Heart left ventricle (tissue), 16 donors: ENCODE measurements around the gene AURKB. TPM values are rescaled to one million over a fixed set of nuclear protein-coding genes. Genes with fewer than 3 reads are reported as not detected.
A peak's percentile ranks its signal among the peaks of the same experiment; 100 is the strongest.
"Not testable (repeated sequence)": the region's sequence is repeated elsewhere in the genome, so short reads cannot be mapped to it uniquely, and the experiment has no call there.

Experiments
- ATAC-seq, 4 donors: fragments of 200-7000 bp; cut with Tn5 transposase; one replicate each; pipeline ENCODE4 v1.9.1; 2020 to 2022; ENCODE audit warnings: moderate library complexity in 4 of 4, mild to moderate bottlenecking in 3 of 4, moderate number of reproducible peaks in 1 of 4
- DNase-seq, 5 donors: peaks; one replicate each; pipeline ENCODE4 v3.0.0-alpha.2; 2020
- H3K27ac ChIP-seq, 12 donors: fragments of 200-600 bp; sonication (generic) in 4 of 12; one replicate each; pipeline versions ENCODE4 v1.5.0 to v1.8.0; 2016 to 2022; ENCODE audit warnings: mild to moderate bottlenecking in 2 of 12
- H3K27me3 ChIP-seq, 9 donors: fragments of 200-600 bp; sonication (generic) in 2 of 9; one replicate each; pipeline versions ENCODE4 v1.5.1 to v1.8.0; 2016 to 2022; ENCODE audit warnings: mild to moderate bottlenecking in 3 of 9
- H3K36me3 ChIP-seq, 9 donors: fragments of 200-600 bp; sonication (generic) in 2 of 9; one replicate each; pipeline versions ENCODE4 v1.5.0 to v1.8.0; 2018 to 2022; ENCODE audit warnings: mild to moderate bottlenecking in 2 of 9
- H3K4me1 ChIP-seq, 12 donors: fragments of 200-600 bp; sonication (generic) in 4 of 12; one replicate each; pipeline versions ENCODE4 v1.5.0 to v1.8.0; 2016 to 2022; ENCODE audit warnings: mild to moderate bottlenecking in 3 of 12
- H3K4me3 ChIP-seq, 12 donors: fragments of 200-600 bp; sonication (generic) in 4 of 12; one replicate each; pipeline versions ENCODE4 v1.5.0 to v1.8.0; 2017 to 2022; ENCODE audit warnings: mild to moderate bottlenecking in 9 of 12, moderate library complexity in 4 of 12
- H3K9me3 ChIP-seq, 12 donors: fragments of 200-600 bp; sonication (generic) in 4 of 12; one replicate each; pipeline versions ENCODE4 v1.5.0 to v1.8.0; 2016 to 2022; ENCODE audit warnings: mild to moderate bottlenecking in 1 of 12
- POLR2A ChIP-seq, 2 donors: fragments of 450-650 bp; IDR thresholded peaks; one replicate each; pipeline ENCODE4 v1.6.1; 2017; ENCODE audit warnings: antibody characterized with exemption in 2 of 2, mild to moderate bottlenecking in 2 of 2, moderate library complexity in 2 of 2
- WGBS, 4 donors: extraction: QIAGEN DNeasy Blood & Tissue Kit in 2 of 4; methylation state at CpG; one replicate each; pipeline versions ENCODE4 v1.1.5 to v1.1.7; 2013 to 2018; 5-methylcytosine and 5-hydroxymethylcytosine counted together
- intact Hi-C, 10 donors: fragments of 100-400 bp; cut with DNase I; formaldehyde crosslinking; loops; one replicate each; pipeline versions ENCODE4 v1.11.1 to v1.14.2; 2022
- polyA plus RNA-seq, 2 donors: library from polyadenylated mRNA; stranded (reverse); fragments of 200-250 nt; gene quantifications; one replicate each; pipeline ENCODE4 v1.2.3, GENCODE V29; 2013
- total RNA-seq, 9 donors: library from RNA; depleted of rRNA in 2 of 9; stranded (reverse); fragments of >200 nt in 2 of 9; fragmentation: NEBNext Ultra II Directional in 3 of 9; extraction: Animal tissue kit (Norgen Biotek cat#: 25700) in 3 of 9; gene quantifications; one replicate each; pipeline versions ENCODE4 v1.1.0 to v1.2.4, GENCODE V29; 2016 to 2023
- TF ChIP-seq, protein P1 (sequence below), 12 donors: fragments of 200-600 bp; sonication (generic) in 4 of 12; IDR thresholded peaks; one replicate each; pipeline versions ENCODE4 v1.5.0 to v1.8.0; 2018 to 2022; ENCODE audit warnings: antibody characterized with exemption in 12 of 12, mild to moderate bottlenecking in 5 of 12
- donor health status: ischemic (EF 13 %, LVEDD 7.1; RV severe dilation, severe dysfunction).
- donor health status: healthy with polysubstance abuse.
- donor health status: DM: no; HTN: yes; CAD: no.
- donor health status: DM: no; HTN: no; CAD: no.
- donor health status: ischemic (EF 25% LVEDD 6.9; RV normal size, moderate dysfunction).
- donor health status: ischemic (EF 25% LVEDD 5.7; RV mildly dilated, moderate dysfunction).
- donor health status: healthy.
- donor health status: DM: yes; HTN: yes; CAD: no.
- donor health status: ischemic (EF 35%, LVEDD 5.7; RV mildly dilated, moderate dysfunction).
- donor health status: nonischemic (EF 11% LVEDD 7.7; RV severe dilation, severe dysfunction).
- donor health status: DM: yes; HTN: yes; CAD: no.
- donor health status: PGD.
- donor health status: ischemic (EF 29% LVEDD 5.4; RV normal size, mild dysfunction).
- donor health status: nonischemic (EF 23%, LVEDD 6.1; RV moderate dilation, normal function).

AURKB gene
- total and polyA plus RNA-seq, 11 donors: 0.23 to 10.3 (median 0.68) TPM; not detected in 5

DNA sequence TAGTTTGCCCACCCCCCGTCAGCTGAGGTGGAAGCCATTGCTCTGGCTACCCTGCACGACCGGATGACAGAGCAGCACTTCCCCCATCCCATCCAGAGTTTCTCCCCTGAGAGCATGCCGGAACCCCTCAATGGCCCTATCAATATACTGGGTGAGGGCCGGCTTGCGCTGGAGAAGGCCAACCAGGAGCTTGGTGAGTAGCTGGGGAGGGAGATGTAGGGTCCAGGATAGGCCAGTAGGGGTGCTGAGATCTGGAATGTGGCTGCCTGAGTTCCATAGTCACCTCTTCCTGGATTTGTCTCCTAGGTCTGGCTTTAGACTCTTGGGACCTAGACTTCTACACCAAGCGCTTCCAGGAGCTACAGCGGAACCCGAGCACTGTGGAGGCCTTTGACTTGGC is 45.1 kb upstream of the AURKB start:
- DNase-seq (no peak), ATAC-seq (no peak)
- no peaks in the 10 kb centered on the region for H3K27me3 ChIP-seq
- no peak overlapping the region for H3K27ac ChIP-seq
- WGBS, 4 donors: 94 to 96% (median 95%) methylated on average over 9 of the region's 9 CpGs
- no peak for TF ChIP-seq POLR2A (IDR thresholded peaks at IDR 0.05)
- TF ChIP-seq, protein P1, sequence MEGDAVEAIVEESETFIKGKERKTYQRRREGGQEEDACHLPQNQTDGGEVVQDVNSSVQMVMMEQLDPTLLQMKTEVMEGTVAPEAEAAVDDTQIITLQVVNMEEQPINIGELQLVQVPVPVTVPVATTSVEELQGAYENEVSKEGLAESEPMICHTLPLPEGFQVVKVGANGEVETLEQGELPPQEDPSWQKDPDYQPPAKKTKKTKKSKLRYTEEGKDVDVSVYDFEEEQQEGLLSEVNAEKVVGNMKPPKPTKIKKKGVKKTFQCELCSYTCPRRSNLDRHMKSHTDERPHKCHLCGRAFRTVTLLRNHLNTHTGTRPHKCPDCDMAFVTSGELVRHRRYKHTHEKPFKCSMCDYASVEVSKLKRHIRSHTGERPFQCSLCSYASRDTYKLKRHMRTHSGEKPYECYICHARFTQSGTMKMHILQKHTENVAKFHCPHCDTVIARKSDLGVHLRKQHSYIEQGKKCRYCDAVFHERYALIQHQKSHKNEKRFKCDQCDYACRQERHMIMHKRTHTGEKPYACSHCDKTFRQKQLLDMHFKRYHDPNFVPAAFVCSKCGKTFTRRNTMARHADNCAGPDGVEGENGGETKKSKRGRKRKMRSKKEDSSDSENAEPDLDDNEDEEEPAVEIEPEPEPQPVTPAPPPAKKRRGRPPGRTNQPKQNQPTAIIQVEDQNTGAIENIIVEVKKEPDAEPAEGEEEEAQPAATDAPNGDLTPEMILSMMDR (IDR thresholded peaks at IDR 0.05): no peak
- peaks cover 0 to 3% (median 0%) of the 10 kb centered on the region in 12 donors for H3K4me1 ChIP-seq
- no peak overlapping the region for H3K4me3 ChIP-seq
- H3K9me3 ChIP-seq: no peaks in the 10 kb centered on the region
- H3K36me3 ChIP-seq: peaks cover 0 to 63% (median 48%) of the 10 kb centered on the region in 9 donors
- intact Hi-C loops: loop anchor here in 2 of 10 donors (1.0 to 2.0 kb wide), 2 partner anchors 43 to 45 kb away; no protein-coding TSS in a partner anchor

DNA sequence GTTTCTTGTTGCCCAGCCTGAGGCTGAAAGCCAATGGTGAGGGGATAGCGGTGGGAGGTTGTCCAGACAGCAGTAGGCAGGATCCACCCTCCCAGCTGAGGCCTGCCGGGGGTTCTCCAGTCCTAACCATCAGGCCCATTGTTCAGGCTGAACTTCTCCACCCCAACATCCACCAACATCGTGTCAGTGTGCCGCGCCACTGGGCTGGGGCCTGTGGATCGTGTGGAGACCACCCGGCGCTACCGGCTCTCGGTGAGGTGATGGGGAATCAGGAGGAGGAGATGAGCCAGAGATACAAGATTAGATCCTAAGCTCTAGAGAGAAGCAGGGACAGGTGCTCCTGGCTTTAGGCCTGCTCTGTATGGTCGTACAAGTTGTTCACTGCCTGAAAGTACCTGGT is 44.5 kb upstream of the AURKB start:
- WGBS, 4 donors: 95 to 98% (median 96%) methylated on average over 11 of the region's 11 CpGs
- intact Hi-C loops: loop anchor here in 6 of 10 donors (1.0 to 5.0 kb wide), 4 partner anchors 32 to 47 kb away; partner anchors contain the start of gene RANGRF (in 3 of the 6)
- no peaks in the 10 kb centered on the region for H3K27me3 ChIP-seq
- peaks cover 0 to 57% (median 45%) of the 10 kb centered on the region in 9 donors for H3K36me3 ChIP-seq
- no peak overlapping the region for H3K27ac ChIP-seq
- ATAC-seq: no peak
- TF ChIP-seq POLR2A (IDR thresholded peaks at IDR 0.05): no peak
- TF ChIP-seq, protein P1 (IDR thresholded peaks at IDR 0.05): no peak
- no peak overlapping the region for H3K4me3 ChIP-seq
- no peak for DNase-seq
- peaks cover 0 to 4% (median 2%) of the 10 kb centered on the region in 12 donors for H3K4me1 ChIP-seq
- H3K9me3 ChIP-seq: no peaks in the 10 kb centered on the region

DNA sequence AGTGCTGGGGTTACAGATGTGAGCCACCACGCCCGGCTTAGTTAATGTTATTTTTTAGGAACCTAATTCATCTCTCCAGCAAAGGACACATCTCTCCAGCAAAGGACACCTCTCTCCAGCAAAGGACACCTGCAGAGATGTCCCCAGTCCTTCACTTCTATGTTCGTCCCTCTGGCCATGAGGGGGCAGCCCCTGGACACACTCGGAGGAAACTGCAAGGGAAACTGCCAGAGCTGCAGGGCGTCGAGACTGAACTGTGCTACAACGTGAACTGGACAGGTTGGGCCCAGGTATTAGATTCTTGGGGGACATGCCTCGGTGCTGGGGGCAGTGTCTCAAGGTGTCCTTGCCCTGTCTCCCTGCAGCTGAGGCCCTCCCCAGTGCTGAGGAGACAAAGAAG is 43.4 kb upstream of the AURKB start:
- peak in 3 of 5 donors; percentile 24 to 49 (median 39) for DNase-seq
- H3K36me3 ChIP-seq: peaks cover 0 to 47% (median 39%) of the 10 kb centered on the region in 9 donors
- intact Hi-C loops: loop anchor here in 6 of 10 donors (2.0 to 5.0 kb wide), 4 partner anchors 34 to 48 kb away; partner anchors contain the start of gene RANGRF (in 3 of the 6)
- no peaks in the 10 kb centered on the region for H3K27me3 ChIP-seq
- peaks cover 0 to 11% (median 7%) of the 10 kb centered on the region in 12 donors for H3K4me1 ChIP-seq
- 46 to 90% (median 69%) methylated on average over 4 to 8 of the region's 8 CpGs for WGBS, 4 donors
- ATAC-seq: no peak
- H3K9me3 ChIP-seq: no peaks in the 10 kb centered on the region
- no peak overlapping the region for H3K4me3 ChIP-seq
- TF ChIP-seq POLR2A (IDR thresholded peaks at IDR 0.05): no peak
- TF ChIP-seq, protein P1 (IDR thresholded peaks at IDR 0.05): peak in 6 of 12 donors; percentile 15 to 55 (median 31)
- H3K27ac ChIP-seq: no peak overlapping the region

DNA sequence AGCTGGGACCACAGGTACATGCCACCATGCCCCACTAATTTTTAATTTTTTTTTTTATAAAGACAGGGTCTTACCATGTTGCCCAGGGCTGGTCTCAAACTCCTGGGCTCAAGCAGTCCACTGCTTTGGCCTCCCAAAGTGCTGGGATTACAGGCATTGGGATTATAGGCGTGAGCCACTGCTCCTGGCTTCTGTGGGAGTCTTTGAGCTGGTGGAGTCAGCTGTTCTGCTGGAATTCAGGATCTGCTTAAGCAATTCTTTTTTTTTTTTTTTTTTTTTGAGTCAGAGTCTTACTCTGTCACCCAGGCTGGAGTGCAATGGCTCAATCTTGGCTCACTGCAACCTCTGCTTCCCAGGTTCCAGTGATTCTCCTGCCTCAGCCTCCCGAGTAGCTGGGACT is 41.0 kb upstream of the AURKB start:
- DNase-seq, ATAC-seq, H3K9me3 ChIP-seq, H3K27me3 ChIP-seq, H3K27ac ChIP-seq, H3K4me3 ChIP-seq: not testable (repeated sequence)
- intact Hi-C loops: loop anchor here in 5 of 10 donors (2.0 to 5.0 kb wide), 3 partner anchors 36 to 51 kb away; partner anchors contain the start of gene RANGRF (in 3 of the 5)
- Histone ChIP-seq H3K4me1 (peaks cover 0 to 24% (median 12%) of the 10 kb centered on the region in 12 donors), H3K36me3 (peaks cover 0 to 25% (median 22%) of the 10 kb centered on the region in 9 donors)
- WGBS, 4 donors: 64 to 93% (median 84%) methylated on average over 2 of the region's 2 CpGs
